HG03442 (cell line): ENCODE measurements around the gene CDKN1C.

ENCODE experiments used
- ATAC-seq: cut with Tn5 transposase; IDR thresholded peaks from one replicate; pipeline ENCODE4 v1.9.1; 2021; ENCODE audit warnings: mild to moderate bottlenecking, moderate library complexity; ENCODE audit not compliant: unreplicated experiment

CDKN1C gene

GRCh38 chr11:2890466-2891294, 5.1 kb upstream of the CDKN1C start:
- no peak for ATAC-seq

- no peak for ATAC-seq
These were observed 4.0 kb upstream of the CDKN1C start for GRCh38 chr11:2889362-2890273.

- no peak for ATAC-seq
These were observed 2.8 kb upstream of the CDKN1C start for GRCh38 chr11:2888266-2888968.

- no peak for ATAC-seq
These were observed 2.1 kb upstream of the CDKN1C start for GRCh38 chr11:2887515-2888195.

GRCh38 chr11:2886936-2887335, 1.4 kb upstream of the CDKN1C start:
- ATAC-seq: no peak

- ATAC-seq: peak; percentile 7
These were observed 768 bp upstream of the CDKN1C start for GRCh38 chr11:2886191-2886894.

GRCh38 chr11:2885017-2885677, 428 bp downstream of the CDKN1C start:
- ATAC-seq: no peak

GRCh38 chr11:2883979-2884815, 1.4 kb downstream of the CDKN1C start:
- ATAC-seq: no peak

- ATAC-seq: no peak
These were observed 2.0 kb downstream of the CDKN1C start for GRCh38 chr11:2883640-2883978.

- no peak for ATAC-seq
These were observed 3.0 kb downstream of the CDKN1C start for GRCh38 chr11:2882396-2883110.

- no peak for ATAC-seq
These were observed 3.6 kb downstream of the CDKN1C start for GRCh38 chr11:2881981-2882375.

GRCh38 chr11:2881076-2881980, 4.2 kb downstream of the CDKN1C start:
- no peak for ATAC-seq

GRCh38 chr11:2880646-2881045, 4.9 kb downstream of the CDKN1C start:
- no peak for ATAC-seq

GRCh38 chr11:2878782-2879181, 6.8 kb downstream of the CDKN1C start:
- no peak for ATAC-seq

- no peak for ATAC-seq
These were observed 8.1 kb downstream of the CDKN1C start for GRCh38 chr11:2877474-2877873.

- no peak for ATAC-seq
These were observed 10.6 kb downstream of the CDKN1C start for GRCh38 chr11:2874963-2875362.
